Islet precursor cell (in vitro differentiated cells): Measurements from ENCODE around the gene EN2.

Experiments used
- DNase-seq: peaks from one replicate; pipeline ENCODE4 v3.0.0-alpha.2; 2018

EN2 gene

DNA sequence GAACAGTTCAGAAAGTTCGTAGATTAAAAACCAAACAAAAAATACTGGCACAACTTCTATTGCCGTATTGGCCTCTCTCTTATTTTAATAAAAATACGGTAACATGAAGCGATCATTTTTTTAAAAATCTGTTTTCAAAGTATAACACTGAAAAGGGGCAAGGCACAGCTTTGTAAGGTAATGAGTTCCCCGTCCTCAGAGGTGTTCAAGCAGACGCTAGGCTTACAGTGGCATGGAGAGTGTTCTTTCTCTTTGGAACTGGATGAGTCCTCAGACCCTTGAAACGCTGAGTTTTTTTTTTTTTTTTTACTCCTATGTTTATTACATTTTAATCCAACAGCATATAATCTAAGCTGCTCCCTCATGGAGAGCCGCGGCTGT is 7.8 kb downstream of the EN2 start:
- DNase-seq: no peak

DNA sequence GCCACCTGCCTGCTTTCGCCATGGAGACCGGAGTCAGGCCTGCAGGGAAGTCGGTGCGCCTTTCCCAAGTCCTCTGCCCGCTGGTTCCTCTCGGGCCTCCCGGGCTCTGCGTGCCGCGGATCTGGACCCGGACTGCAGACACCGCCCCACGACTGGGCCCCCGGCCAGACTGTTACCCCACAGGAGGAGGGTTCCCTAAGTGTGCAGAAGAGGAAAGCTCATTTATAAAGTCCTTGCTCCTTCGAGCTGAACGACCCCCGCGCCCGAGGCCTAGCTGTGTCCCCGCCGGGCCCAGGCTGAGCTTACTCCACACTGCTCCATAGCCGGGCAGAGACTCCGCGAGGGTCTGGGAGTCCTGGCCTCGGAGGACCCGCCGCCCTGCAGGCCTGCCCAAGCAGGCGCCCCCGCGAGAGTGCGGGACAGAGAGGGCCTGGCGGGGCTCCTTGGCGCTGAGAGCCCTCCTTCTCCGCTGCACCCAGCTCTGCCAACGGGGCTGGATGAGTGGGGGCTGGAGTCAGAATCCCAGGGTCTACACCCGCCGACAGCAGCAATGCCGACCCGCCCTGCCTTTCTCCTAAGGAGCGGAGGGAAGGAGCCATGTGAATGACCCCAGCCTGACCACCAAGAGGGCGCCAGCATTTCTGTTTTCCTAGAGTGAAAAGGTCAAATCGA is 8.3 kb downstream of the EN2 start:
- DNase-seq: no peak

DNA sequence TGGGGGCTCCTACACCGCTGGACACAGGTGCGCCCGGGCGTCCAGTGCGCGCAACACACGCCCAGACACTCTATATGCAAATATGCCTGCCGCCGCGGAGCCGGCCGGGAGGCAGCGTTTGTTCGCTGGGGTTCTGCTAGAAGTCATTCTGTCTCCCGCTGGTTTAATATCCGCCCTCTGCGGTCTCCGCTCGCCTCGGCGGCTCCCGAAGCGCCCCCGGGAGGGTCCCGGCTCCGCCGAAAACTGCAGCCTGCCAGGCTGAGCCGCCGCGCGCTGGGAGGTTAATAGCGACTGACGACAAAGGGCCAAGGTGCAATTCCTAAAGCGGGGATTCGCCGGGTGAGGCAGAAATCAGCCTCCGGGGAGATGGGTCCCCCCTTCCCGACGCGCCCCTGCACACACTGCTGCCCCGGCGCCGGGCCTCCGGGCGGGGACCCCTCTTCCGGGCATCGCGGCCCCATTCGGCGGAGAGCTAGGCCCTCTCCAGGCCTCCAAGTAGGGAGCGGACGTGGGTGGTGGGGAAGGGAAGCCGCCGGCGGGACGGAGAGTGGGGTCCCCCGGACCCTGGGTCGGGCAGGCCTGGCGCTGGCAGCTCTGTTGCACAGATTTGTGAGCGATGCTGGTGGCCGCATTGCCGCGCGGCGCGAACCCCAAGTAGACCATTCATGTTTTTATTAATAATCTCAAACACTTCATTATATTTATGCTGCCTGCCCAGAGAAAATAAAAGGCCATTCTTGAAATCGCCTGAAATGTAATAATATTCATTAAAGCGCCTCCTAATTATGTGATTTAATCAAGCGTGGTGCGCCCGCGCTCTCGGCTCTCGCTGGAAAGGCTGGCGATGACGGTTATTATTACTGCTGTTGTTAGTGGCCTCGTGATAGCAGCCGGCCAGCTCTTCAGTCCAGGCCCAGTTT is 9.1 kb downstream of the EN2 start:
- DNase-seq: peak; percentile 73

DNA sequence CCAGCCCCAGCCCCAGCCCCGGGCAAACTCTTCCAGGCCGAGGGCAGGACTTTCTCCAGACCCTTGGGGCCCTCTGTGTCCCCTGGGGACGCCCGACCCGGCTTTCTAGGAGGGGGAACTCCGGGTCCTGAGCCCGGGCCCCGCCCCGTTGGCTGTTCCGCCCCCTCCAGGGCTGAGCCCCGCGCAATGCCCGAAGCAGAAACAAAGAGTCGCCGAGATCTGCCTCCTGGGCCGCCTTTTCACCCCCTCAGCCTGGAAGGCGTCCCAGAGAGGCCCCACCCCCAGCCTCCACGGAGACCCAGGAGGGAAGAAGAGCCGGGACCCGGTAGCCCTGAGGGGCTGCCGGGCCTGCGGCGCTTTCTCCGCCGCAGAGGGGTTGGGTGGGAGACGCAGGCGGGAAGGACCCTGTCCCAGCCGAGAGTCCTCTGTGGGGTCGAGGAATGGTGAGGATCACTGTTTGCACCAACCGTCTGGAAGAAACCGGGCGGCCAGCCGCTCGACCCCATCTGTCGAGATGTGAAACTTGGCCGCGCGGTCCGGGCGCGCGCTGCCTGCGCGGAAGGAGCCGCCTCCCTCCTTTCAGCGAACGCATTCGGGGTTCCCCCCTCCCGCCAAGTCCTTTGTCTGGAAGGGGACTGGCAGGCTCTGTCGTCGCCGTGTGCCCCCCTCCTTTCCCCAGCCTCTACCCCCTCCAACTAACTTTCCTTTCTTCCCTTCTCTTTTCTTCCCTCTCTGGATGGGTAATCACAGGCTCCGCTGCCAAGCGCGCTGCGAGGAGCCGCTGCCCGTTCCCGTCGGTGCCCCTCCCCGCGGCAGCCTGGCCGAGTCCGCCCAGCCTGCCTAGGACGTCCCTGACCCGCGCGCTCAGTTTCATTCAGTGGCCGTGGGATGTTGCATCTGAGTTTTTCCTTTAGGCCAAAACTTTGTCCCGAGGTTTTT is 10.2 kb downstream of the EN2 start:
- DNase-seq: peak; percentile 62

DNA sequence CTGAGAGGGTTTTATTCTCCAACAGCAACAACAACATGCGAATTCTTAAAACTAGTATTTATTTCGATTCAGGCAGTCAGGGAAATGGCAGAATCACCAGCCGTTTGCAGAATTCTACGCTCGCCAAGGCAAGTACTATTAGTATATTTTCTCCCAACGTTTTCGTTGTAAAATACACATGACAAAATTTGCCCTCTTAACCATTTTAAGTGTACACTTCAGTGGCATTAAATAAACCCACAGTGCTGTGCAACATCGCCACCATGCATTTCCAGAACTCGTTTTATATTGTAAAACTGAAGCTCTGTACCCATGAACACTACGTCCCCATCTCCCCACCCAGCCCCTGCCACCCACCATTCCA is 10.8 kb downstream of the EN2 start:
- DNase-seq: no peak

DNA sequence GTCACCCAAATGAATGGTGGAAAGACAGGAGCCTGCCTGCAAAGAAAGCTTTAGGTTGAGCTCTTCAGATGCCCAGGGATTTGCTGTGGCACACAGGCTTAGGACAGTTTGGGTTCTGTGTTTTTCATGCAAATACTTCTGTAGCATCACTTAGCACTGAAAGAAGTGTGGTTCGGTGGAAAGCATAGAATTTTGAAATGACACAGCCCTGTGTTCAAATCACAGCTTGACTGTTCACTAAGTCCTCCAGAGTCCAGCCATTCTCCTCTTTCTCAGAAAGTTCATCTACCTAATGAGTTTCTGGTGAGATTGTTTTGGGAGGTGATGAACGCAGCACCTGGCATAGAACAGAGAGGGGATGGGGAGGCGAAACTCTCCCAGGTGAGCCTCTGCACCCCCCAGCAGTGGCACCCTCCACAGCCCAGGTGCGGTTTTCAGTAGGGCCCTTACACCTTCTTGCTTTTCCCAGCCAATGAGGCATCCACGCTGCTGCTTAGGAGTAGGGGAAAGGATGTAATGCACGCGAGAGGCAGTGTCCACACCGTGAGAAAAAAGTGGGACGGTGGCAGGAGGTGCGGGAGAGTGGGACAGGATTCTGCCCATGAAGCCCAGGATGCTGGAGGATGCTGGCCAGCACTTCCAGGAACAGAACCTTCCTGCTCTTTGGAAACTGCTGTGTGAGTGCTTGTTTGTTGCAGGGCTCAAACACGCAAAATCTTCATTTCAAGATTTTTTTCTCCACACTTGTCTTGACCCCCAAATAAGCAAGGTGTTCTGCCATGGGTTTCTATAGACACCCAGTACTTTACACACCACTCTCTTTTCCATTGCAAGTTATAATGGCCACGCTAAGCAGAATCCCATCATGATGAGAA is 11.6 kb downstream of the EN2 start:
- no peak for DNase-seq

DNA sequence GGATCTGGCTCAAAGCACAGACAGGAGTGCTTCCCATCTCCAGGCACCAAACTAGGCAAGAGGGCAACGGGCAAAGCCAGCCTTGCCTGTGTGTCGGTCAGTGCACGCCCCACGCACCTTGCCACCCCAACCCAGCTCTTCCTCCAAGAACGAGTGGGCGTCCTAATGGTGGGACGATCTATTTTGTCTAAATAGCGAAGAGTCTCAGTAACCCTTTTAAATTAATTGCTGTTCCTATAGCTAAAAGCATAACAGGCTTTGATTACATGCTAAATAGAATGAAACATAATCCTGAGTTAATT is 12.2 kb downstream of the EN2 start:
- no peak for DNase-seq

DNA sequence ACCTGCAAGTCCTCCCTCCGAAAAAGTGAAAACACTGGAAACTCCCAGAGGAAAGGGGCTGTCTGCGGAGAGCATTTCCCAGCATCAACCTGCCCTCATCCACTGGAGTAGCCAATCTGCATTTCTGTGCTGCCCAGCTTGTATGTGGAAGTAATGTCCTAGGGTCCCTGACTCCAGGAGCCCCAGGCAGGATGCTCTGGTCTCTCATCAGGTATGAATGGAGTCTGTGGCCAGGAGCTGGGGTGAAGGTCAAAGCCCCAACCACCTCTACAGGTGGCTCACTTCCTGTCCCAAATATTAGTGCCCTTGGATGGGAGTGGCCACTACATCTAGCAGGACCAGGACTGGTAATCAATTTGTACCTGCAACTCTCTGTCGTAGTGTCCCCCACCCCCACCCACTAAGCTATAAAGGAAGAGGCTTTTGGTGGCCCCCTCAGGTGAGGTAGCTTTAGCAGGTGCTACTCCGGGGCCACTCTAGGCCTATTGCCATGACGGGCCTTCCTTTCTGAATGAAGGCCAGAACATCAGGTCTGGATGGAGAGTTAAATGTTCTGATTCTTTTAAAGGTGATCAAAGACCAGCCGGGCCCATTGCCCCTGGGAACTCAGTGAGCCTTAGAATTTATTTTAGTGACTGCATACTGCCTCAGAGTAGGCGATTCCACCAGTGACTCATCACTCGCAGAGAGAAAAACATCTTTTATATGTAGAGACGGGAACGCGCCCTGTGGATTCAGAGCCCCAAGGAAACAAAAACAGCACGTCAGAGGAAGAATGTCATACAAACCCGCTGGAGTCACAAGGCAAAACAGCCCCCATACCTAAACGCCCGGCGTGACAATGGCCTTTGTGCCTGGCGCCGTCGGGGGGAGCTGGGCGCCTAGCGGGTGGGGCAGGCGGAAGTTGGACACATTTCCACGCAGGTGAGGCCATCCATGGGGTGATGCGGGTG is 13.0 kb downstream of the EN2 start:
- no peak for DNase-seq

DNA sequence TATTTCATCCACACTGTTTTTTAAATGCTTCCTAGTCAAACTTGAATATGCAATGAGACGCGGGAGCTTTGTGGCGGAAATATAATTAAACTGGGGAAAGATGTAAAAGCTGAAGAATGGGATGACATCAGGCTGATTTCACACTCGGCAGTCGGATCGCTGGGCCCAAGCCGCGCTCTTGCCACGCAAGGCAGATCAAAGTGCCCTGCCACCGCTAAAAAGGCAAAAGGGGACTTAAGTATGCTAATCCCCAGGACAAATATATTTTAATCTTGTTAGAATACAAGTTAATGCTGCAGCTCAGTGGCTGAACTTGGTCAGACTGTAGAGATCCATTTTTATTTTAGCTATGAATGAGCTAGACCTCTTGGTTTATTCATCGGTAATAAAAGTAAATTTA is 13.8 kb downstream of the EN2 start:
- no peak for DNase-seq

DNA sequence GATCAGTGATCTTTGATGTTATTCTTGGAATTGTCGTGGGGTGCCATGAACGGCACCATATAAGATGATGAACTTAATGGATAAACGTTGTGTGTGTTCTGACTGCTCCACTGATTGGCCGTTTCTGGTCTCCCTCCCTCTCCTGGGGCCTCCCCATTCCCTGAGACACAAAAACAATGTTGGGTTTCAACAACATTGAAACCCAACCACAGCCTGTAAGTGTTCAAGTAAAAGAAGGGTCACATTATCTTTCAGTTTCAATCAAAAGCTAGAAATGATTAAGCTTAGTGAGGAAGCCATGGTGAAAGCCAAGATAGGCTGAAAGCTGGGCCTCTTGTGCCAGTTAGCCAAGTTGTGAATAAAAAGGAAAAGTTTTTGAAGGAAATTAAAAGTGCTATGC is 19.5 kb downstream of the EN2 start:
- no peak for DNase-seq

DNA sequence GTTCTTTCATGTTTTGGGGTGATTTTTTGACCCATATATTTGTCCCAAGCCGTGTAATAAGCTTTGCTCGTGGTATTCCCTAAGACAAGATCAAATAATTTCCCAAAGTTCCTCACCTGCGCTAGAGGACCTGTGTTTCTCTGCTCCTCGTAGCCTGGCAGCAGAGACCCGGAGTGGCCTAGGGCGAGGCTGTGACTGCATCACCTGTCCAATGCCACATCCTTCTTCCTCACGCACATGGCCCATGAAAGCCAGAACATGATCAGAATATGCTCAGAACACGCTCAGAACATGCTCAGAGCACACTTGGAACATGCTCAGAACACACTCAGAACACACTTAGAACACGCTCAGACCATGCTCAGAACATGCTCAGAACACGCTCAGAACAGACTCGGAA is 23.8 kb downstream of the EN2 start:
- DNase-seq: no peak

DNA sequence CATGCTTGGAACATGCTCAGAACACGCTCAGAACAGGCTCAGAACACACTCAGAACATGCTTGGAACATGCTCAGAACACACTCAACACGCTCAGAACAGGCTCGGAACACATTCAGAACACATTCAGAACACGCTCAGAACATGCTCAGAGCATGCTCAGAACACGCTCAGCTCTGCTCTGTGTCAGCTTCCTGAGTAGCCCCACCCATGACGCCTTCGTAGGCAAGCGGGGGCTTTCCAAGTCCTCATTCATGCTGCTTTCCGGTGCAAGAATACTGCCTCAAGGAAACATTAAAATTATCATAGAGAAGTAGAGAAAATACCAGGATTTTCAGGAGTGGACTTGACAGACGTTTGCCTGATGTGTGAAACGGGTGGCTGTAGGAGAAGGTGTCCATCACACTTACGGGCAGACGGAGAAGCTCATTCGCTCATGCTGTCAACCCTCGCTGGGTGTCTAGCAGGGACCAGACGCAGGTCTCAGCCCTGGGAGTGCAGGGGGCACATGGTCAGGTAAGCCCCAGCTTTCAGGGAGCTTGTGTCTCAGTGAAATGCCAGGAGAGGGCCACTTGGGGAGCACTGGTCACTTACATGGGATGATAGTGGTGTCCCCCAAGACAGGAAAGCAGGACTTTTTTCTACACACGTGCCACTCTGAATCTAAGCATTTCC is 24.7 kb downstream of the EN2 start:
- DNase-seq: no peak

DNA sequence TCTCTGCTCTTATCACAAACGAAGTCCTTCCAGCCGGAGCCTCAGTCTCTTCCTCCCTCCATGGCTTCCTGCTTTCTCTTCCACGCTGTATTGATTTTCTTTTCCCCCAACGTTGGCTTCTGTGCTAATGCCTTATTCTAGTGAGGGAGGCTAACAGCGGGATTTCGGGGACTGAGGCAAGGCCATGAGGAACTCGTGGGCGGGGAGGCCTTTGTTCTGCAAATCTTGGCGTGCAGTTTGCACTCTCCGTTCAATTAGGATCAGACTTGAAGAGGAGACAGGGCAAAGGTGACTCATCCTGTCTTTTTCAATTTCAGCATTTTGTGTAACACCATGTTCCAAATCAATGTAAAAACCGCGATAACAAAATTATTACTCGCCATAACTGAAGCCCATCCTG is 25.3 kb downstream of the EN2 start:
- no peak for DNase-seq

DNA sequence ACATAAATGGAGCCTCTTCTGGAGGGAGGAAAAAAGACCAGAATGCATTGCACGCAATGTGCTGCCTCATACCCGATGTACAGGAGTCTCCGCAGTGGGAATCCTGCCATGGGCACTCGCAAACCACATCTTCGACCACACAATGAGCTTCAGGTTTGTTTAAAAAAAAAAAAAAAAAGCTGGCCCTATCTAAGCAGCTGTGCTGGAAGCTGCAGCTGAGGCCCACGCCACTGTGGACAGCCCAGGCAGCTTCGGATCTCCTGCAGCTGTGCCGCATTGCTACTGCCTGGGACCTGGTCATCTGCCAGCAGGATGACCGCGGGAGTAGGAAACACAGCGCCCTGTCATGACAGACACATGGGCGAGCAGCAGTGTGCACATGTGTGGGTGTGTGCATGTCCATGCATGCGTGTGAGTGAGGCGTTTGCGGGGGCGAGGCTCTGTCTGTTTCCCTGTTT is 26.0 kb downstream of the EN2 start:
- peak; percentile 51 for DNase-seq

DNA sequence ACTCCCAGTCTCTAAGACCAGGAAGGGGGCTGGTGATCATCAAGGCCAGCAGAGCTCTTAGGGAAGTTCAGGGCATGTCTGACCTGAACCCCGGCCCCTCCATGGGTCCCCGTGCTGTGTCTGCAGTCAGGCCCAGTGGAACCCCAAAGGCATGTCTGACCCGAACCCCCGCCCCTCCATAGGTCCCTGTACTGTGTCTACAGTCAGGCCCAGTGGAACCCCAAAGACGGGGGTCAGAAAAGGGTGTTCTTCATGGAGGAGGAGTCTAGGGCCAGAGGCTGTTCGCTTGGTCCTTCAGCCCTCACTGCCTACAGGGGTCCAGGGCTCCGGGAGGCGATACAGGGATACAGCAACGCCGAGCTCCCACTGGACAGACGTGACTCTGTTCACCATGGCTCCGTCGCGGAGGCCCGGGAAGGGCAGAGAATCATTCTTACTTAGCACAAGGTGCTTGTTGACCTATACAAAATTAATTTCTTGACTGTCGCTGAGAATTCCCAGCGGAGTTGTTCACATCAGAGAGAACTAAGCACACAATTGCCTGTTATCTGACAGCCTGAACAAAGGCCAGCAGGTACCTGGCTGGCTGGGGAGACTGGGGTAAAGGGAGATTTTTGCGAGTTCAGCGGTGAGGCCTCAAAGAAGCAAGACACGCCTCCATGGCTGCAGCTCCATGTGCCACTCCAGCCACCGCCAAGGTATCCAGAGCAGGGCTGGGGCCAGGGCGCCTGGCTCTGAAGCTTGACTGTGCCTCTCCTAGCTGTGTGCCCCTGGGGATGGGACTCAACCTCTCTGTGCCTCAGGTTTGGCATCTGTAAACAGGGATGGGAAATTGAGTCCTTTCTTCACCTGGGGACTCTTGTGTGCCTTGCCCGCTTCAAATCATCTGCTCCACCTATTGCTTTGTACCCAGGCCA is 26.8 kb downstream of the EN2 start:
- DNase-seq: peak; percentile 45

DNA sequence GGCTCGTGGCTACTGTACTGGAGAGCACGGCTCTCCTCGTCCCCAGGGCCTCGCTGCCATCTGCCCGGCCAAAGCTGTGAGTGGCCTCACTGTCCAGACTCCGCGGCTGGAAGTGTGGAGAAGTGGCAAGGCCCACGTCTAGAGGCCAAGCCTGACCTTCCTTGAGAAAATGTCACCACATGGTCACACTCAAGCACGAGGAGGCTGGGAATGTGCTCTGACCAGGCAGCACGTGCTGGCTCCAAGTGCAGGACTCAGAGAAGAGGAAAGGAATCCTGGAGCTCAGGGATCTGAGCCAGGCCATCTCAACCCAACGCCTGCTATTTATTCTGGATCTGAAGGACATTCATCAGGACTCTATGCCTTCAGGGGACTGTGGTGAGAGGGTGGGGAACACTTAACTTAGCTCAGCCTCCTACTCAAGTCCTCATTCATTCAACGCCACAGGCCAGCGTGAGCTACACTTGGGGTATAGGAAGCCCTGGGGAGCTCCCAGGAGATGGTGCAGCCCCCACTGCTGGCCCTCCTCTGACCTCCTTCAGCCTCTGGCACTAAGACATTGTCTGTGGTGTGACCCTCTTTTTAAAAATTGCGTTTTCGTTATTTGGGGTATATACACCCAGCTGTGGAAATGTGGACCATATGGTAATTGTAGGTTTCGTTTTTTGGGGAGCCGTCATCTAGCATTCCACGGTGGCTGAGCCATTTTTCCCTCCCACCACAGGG is 29.0 kb downstream of the EN2 start:
- DNase-seq: peak; percentile 56

DNA sequence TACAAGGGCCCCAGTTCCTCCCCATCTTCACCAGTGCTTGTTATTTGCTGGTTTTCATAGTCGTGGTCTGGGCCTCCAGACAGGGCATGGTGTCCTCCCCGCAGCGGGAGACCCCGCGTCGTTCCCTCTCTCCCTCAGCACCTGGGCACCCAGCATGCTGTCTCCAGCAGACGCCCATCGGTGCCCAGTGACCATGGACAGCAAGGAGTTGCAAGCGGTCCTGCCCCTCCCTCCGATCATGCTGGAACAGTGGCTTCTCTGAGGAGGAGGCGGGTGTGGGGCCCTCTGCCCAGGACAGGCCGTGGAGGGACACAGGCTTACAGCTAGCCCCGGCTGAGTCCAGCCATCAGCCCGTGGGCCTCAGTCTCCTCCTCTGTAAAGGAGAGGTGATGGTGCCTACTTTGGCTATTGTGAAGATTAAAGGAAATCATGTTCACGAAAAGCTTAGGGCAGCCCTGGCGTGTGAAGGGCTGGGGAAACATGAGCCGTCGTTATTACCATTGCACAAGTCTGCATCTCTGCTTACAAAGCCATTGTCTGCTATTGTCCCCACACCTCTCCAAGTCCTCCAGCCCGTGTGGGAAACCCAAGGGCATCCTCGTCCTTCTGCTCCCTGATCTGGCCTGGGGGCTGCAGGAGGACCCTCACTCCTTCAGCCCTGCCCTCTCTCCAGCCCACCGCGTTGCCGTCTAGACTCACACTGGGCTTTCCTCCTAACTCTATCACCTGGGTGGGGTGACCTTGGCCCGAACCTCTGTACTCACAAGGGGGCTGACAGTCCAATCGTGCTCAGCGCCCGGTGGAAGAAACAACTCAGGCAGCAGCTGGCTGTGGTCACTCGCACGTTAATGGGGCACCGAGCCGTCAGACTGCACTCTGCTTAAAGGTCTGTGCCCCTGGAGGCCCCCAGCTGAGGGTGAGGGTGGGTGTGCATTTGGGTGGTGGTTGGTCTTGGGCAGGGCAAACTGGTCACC is 29.9 kb downstream of the EN2 start:
- DNase-seq: no peak
